AG04449 (cell line): ENCODE results near the gene HHLA2.
"Not testable (repeated sequence)": the region's sequence is repeated elsewhere in the genome, so short reads cannot be mapped to it uniquely, and the experiment has no call there.

Experiments
- CTCF ChIA-PET: fragments of 350-600 bp; formaldehyde crosslinking; extraction: SDS; loops from one replicate; lab custom pipeline; 2021; ENCODE audit warnings: antibody characterized with exemption; lab: Yijun Ruan, JAX
- POLR2A ChIA-PET: fragments of 400-600, 350-600 bp; formaldehyde crosslinking; extraction: SDS; loops from one replicate; lab custom pipeline; 2020; ENCODE audit warnings: antibody characterized with exemption, inconsistent platforms; lab: Yijun Ruan, JAX
- DNase-seq: peaks from one replicate; pipeline ENCODE4 v3.0.0-alpha.2; 2010; ENCODE audit warnings: low read depth, low spot score
- H3K4me3 ChIP-seq: 2 replicates; pipeline ENCODE4 v1.5.1; 2011; ENCODE audit warnings: low read depth, mild to moderate bottlenecking, control low read depth, low read length
- TF ChIP-seq, protein P1 (sequence below): IDR thresholded peaks from one replicate; pipeline ENCODE4 v1.5.1; 2011; ENCODE audit warnings: mild to moderate bottlenecking, moderate library complexity, low read length, control low read depth, inconsistent platforms; ENCODE audit not compliant: insufficient read depth; ENCODE audit errors: missing control alignments

Gene HHLA2

GRCh38 chr3:108296239-108296638, at the start of gene HHLA2:
HHLA2 (plus strand) TSS chr3:108296548; CDS start chr3:108351814, 55,266 bp downstream.
- TF ChIP-seq, protein P1, sequence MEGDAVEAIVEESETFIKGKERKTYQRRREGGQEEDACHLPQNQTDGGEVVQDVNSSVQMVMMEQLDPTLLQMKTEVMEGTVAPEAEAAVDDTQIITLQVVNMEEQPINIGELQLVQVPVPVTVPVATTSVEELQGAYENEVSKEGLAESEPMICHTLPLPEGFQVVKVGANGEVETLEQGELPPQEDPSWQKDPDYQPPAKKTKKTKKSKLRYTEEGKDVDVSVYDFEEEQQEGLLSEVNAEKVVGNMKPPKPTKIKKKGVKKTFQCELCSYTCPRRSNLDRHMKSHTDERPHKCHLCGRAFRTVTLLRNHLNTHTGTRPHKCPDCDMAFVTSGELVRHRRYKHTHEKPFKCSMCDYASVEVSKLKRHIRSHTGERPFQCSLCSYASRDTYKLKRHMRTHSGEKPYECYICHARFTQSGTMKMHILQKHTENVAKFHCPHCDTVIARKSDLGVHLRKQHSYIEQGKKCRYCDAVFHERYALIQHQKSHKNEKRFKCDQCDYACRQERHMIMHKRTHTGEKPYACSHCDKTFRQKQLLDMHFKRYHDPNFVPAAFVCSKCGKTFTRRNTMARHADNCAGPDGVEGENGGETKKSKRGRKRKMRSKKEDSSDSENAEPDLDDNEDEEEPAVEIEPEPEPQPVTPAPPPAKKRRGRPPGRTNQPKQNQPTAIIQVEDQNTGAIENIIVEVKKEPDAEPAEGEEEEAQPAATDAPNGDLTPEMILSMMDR: no peak
- ChIA-PET POLR2A (no interaction called here), CTCF (no interaction called here)
- no peak within 1 kb of the TSS for H3K4me3 ChIP-seq
- DNase-seq: no peak

DNA sequence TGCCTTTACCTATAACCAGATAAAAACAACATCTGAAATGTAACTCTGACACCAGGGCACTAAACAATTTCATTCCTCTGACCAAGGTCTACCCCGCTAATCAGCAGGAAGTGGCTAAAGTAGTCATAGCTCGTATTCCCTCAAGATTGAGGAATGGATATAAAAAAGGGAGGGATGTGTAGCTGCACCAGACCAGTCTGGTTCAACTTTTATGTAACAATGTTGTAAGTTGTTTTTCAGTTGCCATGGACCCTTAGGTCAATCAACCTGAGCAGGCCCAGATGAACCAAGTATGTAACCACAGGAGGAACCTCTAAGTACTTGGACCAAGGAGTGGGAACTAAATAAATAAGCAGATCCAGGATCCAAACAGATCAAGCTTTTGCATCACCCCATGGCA, 45.7 kb upstream of the HHLA2 start:
- TF ChIP-seq, protein P1: no peak
- DNase-seq: no peak
- POLR2A ChIA-PET: no interaction called here

GRCh38 chr3:108251265-108251664, 45.1 kb upstream of the HHLA2 start:
- TF ChIP-seq, protein P1: no peak
- CTCF ChIA-PET: interaction anchor here (1.9 kb wide), 1 partner anchor 9 kb away, joined by 5 read pairs; no protein-coding TSS in a partner anchor
- POLR2A ChIA-PET: no interaction called here
- no peak overlapping the region for H3K4me3 ChIP-seq
- DNase-seq: no peak

More for the DNA sequence above, 45.7 kb upstream of the HHLA2 start:
- no peak overlapping the region for H3K4me3 ChIP-seq
- CTCF ChIA-PET: interaction anchor here (1.9 kb wide), 1 partner anchor 8 kb away, joined by 5 read pairs; no protein-coding TSS in a partner anchor

DNA sequence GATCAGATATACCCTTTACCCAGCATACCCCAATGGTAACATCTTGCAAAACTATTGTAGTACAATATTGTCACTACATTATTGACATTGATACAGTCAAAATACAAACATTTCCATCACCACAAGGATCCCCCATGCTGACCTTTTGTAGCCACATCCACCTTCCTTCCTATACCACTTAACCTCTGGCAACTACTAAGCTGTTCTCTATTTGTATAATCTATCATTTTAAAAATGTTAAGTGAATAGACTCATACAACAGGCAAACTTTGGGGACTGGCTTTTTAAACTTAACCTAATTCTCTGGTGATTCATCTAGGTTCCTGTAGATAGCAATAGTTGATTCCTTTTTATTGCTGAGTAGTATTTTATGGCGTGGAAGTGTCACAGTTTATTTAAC, 44.5 kb upstream of the HHLA2 start:
- POLR2A ChIA-PET: no interaction called here
- H3K4me3 ChIP-seq: no peak overlapping the region
- CTCF ChIA-PET: interaction anchor here (1.9 kb wide), 1 partner anchor 9 kb away, joined by 5 read pairs; no protein-coding TSS in a partner anchor
- TF ChIP-seq, protein P1: no peak
- DNase-seq: no peak

DNA sequence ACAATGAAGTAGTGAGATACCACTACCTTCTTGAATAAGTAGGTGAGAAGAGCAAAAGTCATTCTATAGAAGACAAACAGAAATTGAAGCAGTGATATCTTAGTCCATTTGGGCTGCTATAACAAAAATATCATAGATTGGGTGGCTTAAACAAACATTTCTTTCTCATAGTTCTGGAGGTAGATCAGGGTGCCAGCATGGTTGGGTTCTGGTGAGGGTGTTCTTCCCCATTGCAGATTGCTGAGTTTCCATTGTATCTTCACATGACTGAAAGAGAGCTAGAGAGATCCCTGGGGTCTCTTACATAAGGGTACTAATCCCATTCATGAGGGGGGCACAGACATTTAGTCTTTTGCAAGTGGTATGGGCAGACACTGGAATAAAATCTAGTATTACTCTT, 41.2 kb upstream of the HHLA2 start:
- POLR2A ChIA-PET: no interaction called here
- CTCF ChIA-PET: interaction anchor here (0.8 kb wide), 1 partner anchor 60 kb away, joined by 3 read pairs; no protein-coding TSS in a partner anchor
- TF ChIP-seq, protein P1: no peak
- no peak for DNase-seq
- no peak overlapping the region for H3K4me3 ChIP-seq

DNA sequence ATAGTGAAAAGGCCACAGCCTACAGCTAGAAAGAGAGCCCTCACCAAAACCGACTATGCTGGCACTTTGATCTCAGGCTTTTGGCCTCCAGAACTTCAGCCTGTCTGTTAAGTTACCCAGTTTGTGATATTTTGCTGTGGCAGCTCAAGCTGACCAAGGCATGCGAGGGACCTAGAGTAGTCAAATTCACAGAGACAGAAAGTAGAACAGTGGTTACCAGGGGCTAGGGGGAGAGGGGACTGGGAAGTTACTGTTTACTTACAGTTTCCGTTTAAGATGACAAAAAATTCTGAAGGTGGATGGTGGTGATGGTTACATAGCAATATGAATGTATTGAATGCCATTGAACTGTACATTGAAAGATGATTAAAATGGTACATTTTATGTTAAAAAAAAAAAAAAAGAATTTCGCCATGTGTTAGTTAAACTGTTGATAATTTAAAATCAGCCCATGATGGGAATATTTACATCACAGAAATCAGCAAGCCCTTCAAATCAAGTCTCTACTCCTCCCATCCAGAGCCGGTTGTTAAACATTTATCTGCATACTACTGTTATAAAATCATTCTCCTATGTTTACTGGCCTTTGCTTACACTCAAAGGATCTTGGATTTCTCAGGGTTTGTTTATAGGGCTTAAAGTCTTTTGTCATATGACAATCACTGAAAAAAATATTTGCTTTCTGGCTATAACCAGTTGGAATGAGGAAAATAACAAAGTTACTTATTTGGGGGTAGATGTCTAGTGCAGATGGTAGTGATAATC, 31.6 kb upstream of the HHLA2 start:
- H3K4me3 ChIP-seq, CTCF ChIA-PET, DNase-seq, POLR2A ChIA-PET: not testable (repeated sequence)

- H3K4me3 ChIP-seq, DNase-seq, POLR2A ChIA-PET, CTCF ChIA-PET: not testable (repeated sequence)
Measured at GRCh38 chr3:108268235-108268634, 28.1 kb upstream of the HHLA2 start.
